Kidney (tissue), 14 donors: ENCODE data around the gene PRKAR2B. TPM values are rescaled to one million over a fixed set of nuclear protein-coding genes. Genes with fewer than 3 reads are reported as not detected.

Experiments used
- DNase-seq, 5 donors: peaks; one replicate each; pipeline ENCODE4 v3.0.0-alpha.2; 2013 to 2020
- FAIRE-seq: peaks from 2 replicates; lab custom pipeline; 2012; peaks lifted over from hg19 to GRCh38; lab: Jason Lieb, UNC
- H3K27ac ChIP-seq, 2 donors: one replicate each; pipeline ENCODE4 v1.7.0; 2013; ENCODE audit warnings: low read depth in 2 of 2, low read length in 2 of 2, inconsistent platforms in 1 of 2
- H3K27me3 ChIP-seq: one replicate; pipeline ENCODE4 v1.7.1; 2013; ENCODE audit warnings: low read length, inconsistent platforms; ENCODE audit not compliant: control insufficient read depth, insufficient read depth
- H3K36me3 ChIP-seq, 3 donors: one replicate each; pipeline versions ENCODE4 v1.7.0 to v1.7.1; 2013; ENCODE audit warnings: low read length in 3 of 3, control low read depth in 1 of 3, inconsistent platforms in 1 of 3; ENCODE audit not compliant: insufficient read depth in 3 of 3, control insufficient read depth in 2 of 3
- H3K4me1 ChIP-seq, 3 donors: one replicate each; pipeline versions ENCODE4 v1.7.0 to v1.7.1; 2013; ENCODE audit warnings: low read length in 3 of 3, inconsistent platforms in 1 of 3, low read depth in 1 of 3; ENCODE audit not compliant: control insufficient read depth in 2 of 3, insufficient read depth in 2 of 3
- H3K4me3 ChIP-seq, 3 donors: one replicate each; pipeline versions ENCODE4 v1.7.0 to v1.8.1; 2013; ENCODE audit warnings: low read length in 3 of 3, control low read depth in 1 of 3, inconsistent platforms in 1 of 3
- H3K9ac ChIP-seq, 3 donors: one replicate each; pipeline versions ENCODE4 v1.7.0 to v1.7.1; 2013; ENCODE audit warnings: low read length in 3 of 3, control low read depth in 1 of 3, inconsistent platforms in 1 of 3
- H3K9me3 ChIP-seq, 3 donors: one replicate each; pipeline versions ENCODE4 v1.7.0 to v1.7.1; 2013; ENCODE audit warnings: low read length in 3 of 3, control low read depth in 1 of 3, inconsistent platforms in 1 of 3; ENCODE audit not compliant: control insufficient read depth in 2 of 3, insufficient read depth in 1 of 3
- intact Hi-C: fragments of 100-400 bp; cut with DNase I; formaldehyde crosslinking; loops from one replicate; pipeline ENCODE4 v1.11.1; 2022
- polyA plus RNA-seq: library from polyadenylated mRNA; stranded (reverse); fragments of 350-450 nt; fragmentation: Illumina TruSeq; extraction: RNeasy Lipid Tissue Mini Kit (QIAGEN cat#74804); gene quantifications from one replicate; pipeline ENCODE4 v1.2.3, GENCODE V29; 2014; ENCODE audit warnings: low read depth, low replicate concordance; ENCODE audit not compliant: insufficient read depth
- total RNA-seq: library from RNA; stranded (reverse); fragmentation: NEBNext Ultra II Directional; extraction: Animal tissue kit (Norgen Biotek cat#: 25700); gene quantifications from one replicate; pipeline ENCODE4 v1.2.1, GENCODE V29; 2021
- TF ChIP-seq, protein P1 (sequence below): IDR thresholded peaks from 3 replicates; pipeline ENCODE4 v1.5.1; 2012; ENCODE audit warnings: mild to moderate bottlenecking, moderate library complexity, borderline replicate concordance; ENCODE audit not compliant: insufficient read depth; ENCODE audit errors: extremely low read depth
- donor health status: control.
- donor health status: control.
- donor health status: control.
- donor health status: control.
- donor health status: control.
- donor health status: DM: yes; HTN: yes; CAD: no.
- donor health status: Normal renal cell carcinoma (clear cell type).

The PRKAR2B gene
- total and polyA plus RNA-seq, 2 donors from 2014 or later, result 6.9 to 7.3 TPM

DNA sequence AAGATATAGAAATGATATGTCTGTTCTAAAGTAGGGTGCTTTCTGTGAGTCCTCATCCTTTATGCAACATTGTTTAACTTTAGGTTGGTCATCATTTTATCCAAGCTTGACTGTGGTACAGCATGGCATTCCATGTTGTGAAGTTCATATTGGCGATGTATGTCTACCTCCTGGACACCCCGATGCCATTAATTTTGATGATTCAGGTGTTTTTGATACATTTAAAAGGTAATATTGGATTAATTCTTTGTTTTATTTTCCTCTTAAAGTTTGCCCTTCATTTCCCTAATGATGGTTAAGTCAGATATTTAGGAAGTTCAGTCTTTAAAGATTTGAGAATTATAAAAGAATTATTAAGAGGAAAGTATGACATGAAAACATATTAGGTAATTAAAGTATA lies 145.6 kb downstream of the PRKAR2B start:
- no peak for DNase-seq
- no peak overlapping the region for H3K4me3 ChIP-seq
- peaks cover 0 to 4% (median 0%) of the 10 kb centered on the region in 3 donors for H3K4me1 ChIP-seq
- H3K27me3 ChIP-seq, result no peaks in the 10 kb centered on the region
- FAIRE-seq, result no peak
- H3K36me3 ChIP-seq, result peaks cover 17 to 50% (median 31%) of the 10 kb centered on the region in 3 donors
- no peak overlapping the region for H3K27ac ChIP-seq
- intact Hi-C loops, result no loop called here
- H3K9me3 ChIP-seq, result no peaks in the 10 kb centered on the region
- H3K9ac ChIP-seq, result no peak overlapping the region
- TF ChIP-seq, protein P1, sequence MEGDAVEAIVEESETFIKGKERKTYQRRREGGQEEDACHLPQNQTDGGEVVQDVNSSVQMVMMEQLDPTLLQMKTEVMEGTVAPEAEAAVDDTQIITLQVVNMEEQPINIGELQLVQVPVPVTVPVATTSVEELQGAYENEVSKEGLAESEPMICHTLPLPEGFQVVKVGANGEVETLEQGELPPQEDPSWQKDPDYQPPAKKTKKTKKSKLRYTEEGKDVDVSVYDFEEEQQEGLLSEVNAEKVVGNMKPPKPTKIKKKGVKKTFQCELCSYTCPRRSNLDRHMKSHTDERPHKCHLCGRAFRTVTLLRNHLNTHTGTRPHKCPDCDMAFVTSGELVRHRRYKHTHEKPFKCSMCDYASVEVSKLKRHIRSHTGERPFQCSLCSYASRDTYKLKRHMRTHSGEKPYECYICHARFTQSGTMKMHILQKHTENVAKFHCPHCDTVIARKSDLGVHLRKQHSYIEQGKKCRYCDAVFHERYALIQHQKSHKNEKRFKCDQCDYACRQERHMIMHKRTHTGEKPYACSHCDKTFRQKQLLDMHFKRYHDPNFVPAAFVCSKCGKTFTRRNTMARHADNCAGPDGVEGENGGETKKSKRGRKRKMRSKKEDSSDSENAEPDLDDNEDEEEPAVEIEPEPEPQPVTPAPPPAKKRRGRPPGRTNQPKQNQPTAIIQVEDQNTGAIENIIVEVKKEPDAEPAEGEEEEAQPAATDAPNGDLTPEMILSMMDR, result no peak

DNA sequence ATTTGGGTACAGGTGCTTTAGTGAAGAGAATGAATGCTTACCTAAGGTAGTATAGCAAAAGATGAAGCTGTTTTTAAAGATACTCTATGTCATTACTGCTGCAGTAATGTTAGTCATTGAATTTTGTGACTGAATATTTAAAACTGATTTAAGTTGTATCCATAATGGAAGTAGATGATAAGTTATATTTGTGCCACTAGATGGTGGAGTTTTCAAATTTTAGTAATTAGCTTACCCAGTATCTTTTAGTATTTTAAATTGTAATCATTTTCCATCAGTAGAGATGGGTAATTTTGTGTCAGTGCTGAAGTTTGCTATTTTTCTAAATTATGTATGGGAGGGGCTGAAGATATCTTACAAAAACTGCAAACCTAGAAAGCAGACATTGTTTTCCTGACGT lies 149.5 kb downstream of the PRKAR2B start:
- FAIRE-seq, result no peak
- TF ChIP-seq, protein P1, result no peak
- H3K36me3 ChIP-seq, result peaks cover 5 to 48% (median 26%) of the 10 kb centered on the region in 3 donors
- H3K27me3 ChIP-seq, result no peaks in the 10 kb centered on the region
- H3K27ac ChIP-seq, result no peak overlapping the region
- H3K4me3 ChIP-seq, result no peak overlapping the region
- intact Hi-C loops, result no loop called here
- no peak for DNase-seq
- no peak overlapping the region for H3K9ac ChIP-seq
- no peaks in the 10 kb centered on the region for H3K9me3 ChIP-seq
- H3K4me1 ChIP-seq, result no peaks in the 10 kb centered on the region

DNA sequence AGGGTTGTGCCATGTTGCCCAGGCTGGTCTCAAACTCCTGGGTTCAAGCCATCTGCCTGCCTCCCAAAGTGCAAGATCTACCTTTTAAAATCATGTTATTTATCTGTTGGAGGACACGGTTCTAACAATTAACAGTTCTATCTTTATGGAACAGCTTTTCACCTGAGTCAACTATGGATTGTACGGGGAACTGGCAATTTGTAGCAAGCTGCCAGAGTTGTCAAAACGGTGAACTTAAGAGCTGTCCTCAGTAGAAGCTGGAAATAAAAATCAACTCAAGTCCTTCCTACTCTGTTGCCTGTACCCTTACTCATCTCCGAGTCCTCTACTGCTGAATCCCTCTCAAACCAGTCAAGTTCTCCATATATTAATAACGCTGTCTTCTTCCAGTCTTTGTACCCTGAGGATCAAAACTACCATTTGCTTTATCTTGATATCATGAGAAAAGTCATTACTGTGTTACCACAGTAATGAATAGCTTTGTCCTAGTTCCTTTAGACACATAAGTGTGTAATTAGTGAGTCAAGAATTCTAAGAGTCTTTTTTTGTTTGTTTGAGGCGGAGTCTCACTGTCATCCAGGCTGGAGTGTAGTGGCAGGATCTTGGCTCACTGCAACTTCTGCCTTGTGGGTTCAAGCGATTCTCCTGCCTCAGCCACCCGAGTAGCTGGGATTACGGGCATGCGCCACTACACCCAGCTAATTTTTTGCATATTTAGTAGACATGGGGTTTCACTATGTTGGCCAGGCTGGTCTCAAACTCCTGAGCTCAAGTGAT lies 152.5 kb downstream of the PRKAR2B start:
- Histone ChIP-seq H3K36me3 (peaks cover 4 to 51% (median 29%) of the 10 kb centered on the region in 3 donors), H3K9me3 (no peaks in the 10 kb centered on the region), H3K9ac (no peak overlapping the region), H3K27ac (no peak overlapping the region), H3K27me3 (no peaks in the 10 kb centered on the region), H3K4me1 (no peaks in the 10 kb centered on the region), H3K4me3 (no peak overlapping the region)
- intact Hi-C loops, result no loop called here
- DNase-seq, result no peak
- FAIRE-seq, result no peak
- TF ChIP-seq, protein P1, result no peak
